GM19099 (cell line): Measurements from ENCODE around the gene FRS3.

Experiments
- POLR2A ChIP-seq: IDR thresholded peaks from 3 replicates; pipeline ENCODE4 v1.6.1; 2011; ENCODE audit warnings: low read depth; ENCODE audit not compliant: insufficient read length; ENCODE audit errors: extremely low read depth

FRS3 gene

GRCh38 chr6:41759905-41760579, 19.7 kb downstream of the FRS3 start:
- TF ChIP-seq POLR2A, result no peak

GRCh38 chr6:41759106-41759904, 20.4 kb downstream of the FRS3 start:
- TF ChIP-seq POLR2A, result no peak

DNA sequence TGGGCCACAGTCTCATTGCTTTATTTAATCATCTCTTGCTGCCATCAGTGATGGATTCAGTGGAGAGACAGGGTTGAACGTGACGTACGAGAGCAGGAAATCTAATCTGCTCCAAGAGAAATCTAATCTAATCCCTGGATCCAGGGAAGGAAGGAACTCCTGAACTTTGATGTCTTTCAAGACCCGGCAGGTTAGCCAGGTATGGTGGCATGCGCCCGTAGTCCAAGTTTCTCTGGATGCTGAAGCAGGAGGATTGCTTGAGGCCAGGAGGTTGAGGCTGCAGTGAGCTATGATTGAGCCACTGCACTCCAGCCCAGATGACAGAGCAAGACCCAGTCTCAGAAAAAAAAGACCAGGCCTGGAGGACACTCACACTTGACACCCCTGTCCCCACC, 21.1 kb downstream of the FRS3 start:
- no peak for TF ChIP-seq POLR2A

DNA sequence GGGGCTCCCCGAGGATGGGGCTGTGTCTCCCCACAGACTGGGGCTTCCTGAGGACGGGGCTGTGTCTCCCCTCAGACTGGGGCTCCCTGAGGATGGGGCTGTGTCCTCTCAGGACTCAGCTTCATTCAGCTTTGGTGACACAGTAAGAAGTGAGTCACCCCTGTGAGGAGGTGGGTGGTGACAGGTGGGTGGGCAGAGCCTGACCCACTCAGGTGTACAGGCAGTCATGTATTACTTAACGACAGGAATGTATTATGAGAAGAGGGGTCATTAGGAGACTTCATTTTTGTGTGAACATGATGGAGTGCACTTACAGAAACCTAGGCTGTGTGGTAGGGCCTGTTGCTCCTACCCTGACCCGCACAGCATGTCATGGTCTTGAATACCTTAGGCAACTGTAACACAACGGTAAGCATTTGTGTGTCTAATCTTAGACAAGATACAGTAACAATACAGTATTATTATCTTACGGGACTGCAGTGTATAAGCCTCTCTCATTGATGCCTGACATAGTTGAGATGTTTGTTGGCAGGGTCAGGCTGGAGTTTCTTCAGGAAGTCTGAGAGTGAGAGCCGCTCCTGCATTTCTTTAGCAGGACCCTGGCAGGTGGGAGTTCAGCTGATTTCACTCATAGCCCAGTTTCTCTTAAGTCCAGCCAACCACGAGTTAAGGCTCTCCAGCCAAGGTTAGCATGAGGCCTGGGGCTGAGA, 21.6 kb downstream of the FRS3 start:
- TF ChIP-seq POLR2A, result no peak

DNA sequence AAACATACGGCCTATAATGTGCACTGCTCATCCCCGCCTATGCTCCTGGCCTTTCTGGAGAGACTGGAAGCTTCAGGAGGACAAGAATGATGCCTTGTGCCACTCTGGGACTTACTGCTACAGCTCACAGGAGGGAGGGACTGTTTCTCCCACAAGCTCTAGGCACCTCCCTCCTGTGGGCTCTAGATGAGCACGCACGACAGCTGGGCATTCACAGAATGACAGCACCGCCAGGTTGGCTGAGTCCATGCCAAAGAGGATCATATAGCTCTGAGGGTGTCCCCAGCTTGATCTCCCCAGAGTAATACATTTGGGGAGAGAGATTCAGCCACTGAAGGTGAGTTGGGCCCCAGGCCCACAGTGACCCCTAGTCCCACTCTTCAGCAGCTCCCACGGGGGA, 22.4 kb downstream of the FRS3 start:
- TF ChIP-seq POLR2A, result no peak

DNA sequence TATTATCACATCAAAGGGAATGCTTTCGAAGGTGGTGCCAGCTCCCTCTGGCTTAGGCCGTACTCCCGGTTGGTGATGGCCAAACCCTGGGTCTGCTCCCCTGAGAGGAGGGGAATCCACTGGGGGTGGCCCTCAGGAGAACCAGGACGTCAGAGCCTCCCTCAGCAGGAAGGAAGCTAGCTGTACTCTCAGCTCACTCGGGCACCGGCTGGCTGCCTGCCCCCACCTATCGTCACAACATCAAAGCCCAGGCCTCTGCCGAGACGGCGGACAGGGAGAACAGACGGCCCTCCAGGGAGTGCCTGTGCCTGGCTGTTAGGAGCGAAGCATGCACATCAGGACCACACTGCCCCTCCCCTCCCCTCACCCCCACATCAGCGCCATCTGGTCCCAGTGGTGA, 23.3 kb downstream of the FRS3 start:
- no peak for TF ChIP-seq POLR2A

- TF ChIP-seq POLR2A, result no peak
These were observed 23.8 kb downstream of the FRS3 start for GRCh38 chr6:41755895-41756294.

DNA sequence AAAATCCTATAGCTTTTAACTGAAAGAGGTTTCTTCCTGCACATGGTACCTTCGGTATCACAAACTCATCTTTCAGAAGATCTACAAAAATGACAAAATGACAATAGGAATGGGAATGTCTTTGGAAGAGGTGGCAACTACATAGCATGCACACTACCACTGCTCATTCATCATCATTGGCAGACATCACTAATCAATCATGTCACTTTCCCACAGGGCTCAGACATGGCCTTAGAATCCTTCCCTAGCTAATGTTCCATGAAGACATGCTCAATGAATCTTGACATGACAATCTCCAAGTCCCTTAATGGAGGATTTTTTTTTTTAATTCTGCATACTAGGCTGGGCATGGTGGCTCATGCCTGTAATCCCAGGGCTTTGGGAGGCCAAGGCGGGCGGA, 29.3 kb downstream of the FRS3 start:
- TF ChIP-seq POLR2A, result no peak

DNA sequence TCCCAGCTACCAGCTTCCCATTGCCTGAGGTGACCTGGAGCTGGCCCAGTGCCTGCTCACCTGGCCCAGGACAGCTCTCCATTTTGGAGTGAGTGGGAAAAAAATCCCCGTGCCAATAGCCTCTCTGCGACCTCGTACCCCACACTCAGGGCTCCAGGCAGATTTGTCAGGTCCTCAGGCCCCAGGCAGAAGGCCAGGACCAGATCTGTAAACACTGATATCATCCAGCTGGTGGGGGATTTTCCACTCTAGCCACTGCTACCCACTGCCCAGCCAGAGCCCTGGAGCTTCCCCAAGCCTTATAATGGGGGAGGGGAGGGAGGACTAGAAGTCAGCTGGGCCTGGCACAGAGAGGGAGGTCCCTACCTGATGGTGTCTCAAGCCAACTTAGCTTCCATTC, 31.2 kb downstream of the FRS3 start:
- no peak for TF ChIP-seq POLR2A

DNA sequence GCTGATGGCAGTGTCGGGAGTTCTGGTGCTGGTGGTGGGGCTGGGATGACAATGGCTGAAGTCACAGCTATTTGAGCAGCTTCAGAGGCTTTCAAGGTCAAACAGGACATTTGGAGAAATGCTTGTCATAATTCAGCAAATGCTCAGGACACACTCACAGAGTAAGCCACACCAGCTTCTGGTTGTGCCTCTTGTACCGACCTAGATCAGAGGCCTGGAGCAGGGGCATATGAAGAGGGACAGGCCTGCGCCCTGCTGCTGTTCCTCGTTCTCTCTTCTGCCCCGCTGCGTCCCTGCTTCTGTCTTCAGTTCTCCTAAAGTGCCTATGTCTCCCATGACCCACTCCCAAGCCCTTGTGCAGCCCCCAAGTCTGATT, 31.6 kb downstream of the FRS3 start:
- no peak for TF ChIP-seq POLR2A

DNA sequence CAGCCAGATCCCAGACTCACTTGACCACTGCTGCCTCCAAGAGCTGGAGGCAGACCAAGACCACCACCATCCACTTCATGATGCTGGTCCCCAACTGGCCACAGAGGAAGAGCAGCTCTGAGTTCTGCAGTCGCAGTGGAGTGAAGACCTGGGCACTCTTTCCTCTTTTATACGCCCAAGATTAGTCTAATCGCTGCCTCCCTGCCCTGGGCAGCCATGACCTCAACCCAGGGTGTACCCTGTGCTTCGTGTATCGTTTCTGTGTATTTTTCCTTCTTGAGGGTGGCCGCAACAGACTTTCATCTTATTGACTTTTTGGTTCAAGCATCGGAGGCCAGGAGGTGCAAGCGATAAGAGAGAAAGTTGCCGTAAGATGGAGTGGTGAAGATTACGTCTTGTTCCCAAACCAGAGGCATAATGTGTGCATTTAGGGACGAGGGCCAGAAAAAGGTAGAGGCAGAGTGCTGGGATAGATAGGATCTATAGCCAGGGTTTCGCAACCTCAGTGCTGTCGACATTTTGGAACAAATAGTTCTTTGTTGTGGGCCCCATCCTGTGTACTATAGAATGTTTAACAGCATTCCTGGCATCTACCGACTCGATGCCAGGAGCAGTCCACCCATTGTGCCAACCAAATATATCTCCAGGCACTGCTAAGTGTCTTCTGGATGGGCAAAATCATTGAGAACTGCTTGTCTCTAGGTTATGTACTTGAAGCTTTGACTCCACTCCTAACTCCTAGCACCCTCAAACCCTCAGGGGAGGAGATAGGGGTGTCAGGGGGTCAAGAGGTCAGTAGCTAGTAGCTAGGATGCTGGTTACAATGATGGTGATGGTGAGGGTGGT, 32.2 kb downstream of the FRS3 start, which contains the start of gene PGC:
TSS of gene PGC (minus strand) at position 142 of the 846 bp plus-strand sequence. CDS start at position 79, 63 bp downstream.
- TF ChIP-seq POLR2A, result no peak

- no peak for TF ChIP-seq POLR2A
These were observed 33.6 kb downstream of the FRS3 start for GRCh38 chr6:41746107-41746506.

DNA sequence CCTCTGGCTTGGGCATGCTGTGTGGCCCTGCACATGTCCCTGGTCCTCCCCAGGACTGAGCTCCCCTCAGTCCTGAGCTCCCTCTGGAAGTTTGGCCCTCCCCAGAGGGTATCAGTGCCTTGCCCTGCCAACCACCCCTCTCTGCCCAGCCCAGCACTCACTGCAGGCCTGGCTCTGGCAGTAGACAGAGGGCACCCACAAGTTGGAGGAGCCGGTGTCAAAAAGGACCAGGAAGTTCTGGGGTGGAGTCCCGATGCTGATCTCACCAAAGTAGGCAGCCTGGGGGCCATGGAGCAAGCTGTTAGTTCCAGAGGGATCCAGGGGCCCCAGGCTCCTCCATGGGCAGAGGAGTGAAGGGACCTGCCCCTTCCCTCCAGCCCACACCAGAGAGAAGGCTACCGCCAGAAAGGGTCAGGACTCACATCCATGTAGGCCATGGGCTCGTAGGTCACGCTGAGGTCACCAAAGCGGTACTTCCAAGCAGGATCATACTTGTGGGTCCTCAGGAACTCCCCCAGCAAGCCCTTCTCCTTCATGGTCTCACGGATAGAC, 35.4 kb downstream of the FRS3 start:
- TF ChIP-seq POLR2A, result no peak

DNA sequence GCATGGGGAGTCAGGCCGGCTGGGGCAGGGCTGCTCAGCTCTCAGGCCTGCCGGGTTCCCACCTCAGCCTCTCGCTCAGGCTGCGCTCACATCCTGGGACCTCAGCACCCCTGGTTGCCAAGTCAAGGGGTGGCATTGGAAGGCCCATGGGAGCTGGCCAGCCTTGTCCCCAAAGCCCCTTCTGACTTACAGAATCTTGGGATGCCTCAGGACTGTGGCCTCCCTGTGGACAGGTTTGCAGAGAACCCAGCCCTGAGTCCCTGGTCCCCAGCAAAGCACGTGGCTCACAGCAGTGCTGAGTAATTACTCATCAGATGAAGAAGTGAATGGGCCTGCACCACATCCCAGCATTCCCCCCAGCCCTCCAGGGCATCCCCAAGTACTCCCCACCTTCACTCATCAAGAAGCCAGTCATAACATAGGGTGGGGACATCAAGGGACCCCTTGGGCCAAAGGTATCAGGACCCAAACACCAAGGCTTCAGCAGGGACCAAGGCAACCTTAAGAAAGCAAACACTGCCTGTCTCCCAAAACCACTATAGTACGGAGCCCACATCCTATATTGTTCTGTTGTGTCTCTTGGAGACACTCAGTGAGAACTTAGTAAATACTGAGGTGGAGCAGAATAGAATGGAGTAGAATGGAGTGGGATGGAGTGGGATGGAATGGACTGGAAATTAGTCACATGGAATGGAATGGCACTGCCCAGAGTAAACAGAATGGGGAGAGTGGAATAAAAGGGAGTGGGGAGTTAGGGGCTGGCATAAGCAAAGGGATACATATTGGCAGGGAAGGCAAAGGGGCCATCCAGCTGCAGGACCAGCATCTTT, 36.1 kb downstream of the FRS3 start:
- no peak for TF ChIP-seq POLR2A
